GM18502 (cell line): ENCODE data around the gene NRDE2.

Experiments used
- ATAC-seq: cut with Tn5 transposase; IDR thresholded peaks from one replicate; pipeline ENCODE4 v1.9.1; 2021; ENCODE audit warnings: mild to moderate bottlenecking; ENCODE audit not compliant: unreplicated experiment, poor library complexity

The NRDE2 gene

GRCh38 chr14:90299408-90299807 lies 32.3 kb downstream of the NRDE2 start:
- no peak for ATAC-seq

GRCh38 chr14:90297876-90298629 lies 33.7 kb downstream of the NRDE2 start:
- ATAC-seq = no peak

GRCh38 chr14:90296641-90297040 lies 35.1 kb downstream of the NRDE2 start:
- no peak for ATAC-seq

GRCh38 chr14:90295870-90296516 lies 35.7 kb downstream of the NRDE2 start:
- ATAC-seq = no peak

GRCh38 chr14:90294872-90295271 lies 36.9 kb downstream of the NRDE2 start:
- no peak for ATAC-seq

- ATAC-seq = no peak
Observed at GRCh38 chr14:90293766-90294730, 37.7 kb downstream of the NRDE2 start.

GRCh38 chr14:90291699-90292098 lies 40.0 kb downstream of the NRDE2 start:
- no peak for ATAC-seq

- no peak for ATAC-seq
Observed at GRCh38 chr14:90290337-90291011, 41.3 kb downstream of the NRDE2 start.

- ATAC-seq = no peak
Observed at GRCh38 chr14:90288651-90289355, 42.9 kb downstream of the NRDE2 start.

- ATAC-seq = no peak
Observed at GRCh38 chr14:90287791-90288190, 44.0 kb downstream of the NRDE2 start.

GRCh38 chr14:90281756-90282155 lies 50.0 kb downstream of the NRDE2 start:
- ATAC-seq = no peak

GRCh38 chr14:90281261-90281660 lies 50.5 kb downstream of the NRDE2 start:
- no peak for ATAC-seq

- ATAC-seq = no peak
Observed at GRCh38 chr14:90280096-90280495, 51.6 kb downstream of the NRDE2 start.

GRCh38 chr14:90278199-90279175 lies 53.3 kb downstream of the NRDE2 start:
- ATAC-seq = no peak

- ATAC-seq = no peak
Observed at GRCh38 chr14:90277581-90278198, 54.1 kb downstream of the NRDE2 start.

- no peak for ATAC-seq
Observed at GRCh38 chr14:90276646-90277367, 54.9 kb downstream of the NRDE2 start.

GRCh38 chr14:90275820-90276219 lies 55.9 kb downstream of the NRDE2 start:
- ATAC-seq = no peak

GRCh38 chr14:90275458-90275814 lies 56.3 kb downstream of the NRDE2 start:
- no peak for ATAC-seq
